ENCODE results near the gene RNF112. TPM values are rescaled to one million over a fixed set of nuclear protein-coding genes. Genes with fewer than 3 reads are reported as not detected.

The RNF112 gene
- polyA plus RNA-seq, 3 donors = 0.57 TPM; not detected in 2

DNA sequence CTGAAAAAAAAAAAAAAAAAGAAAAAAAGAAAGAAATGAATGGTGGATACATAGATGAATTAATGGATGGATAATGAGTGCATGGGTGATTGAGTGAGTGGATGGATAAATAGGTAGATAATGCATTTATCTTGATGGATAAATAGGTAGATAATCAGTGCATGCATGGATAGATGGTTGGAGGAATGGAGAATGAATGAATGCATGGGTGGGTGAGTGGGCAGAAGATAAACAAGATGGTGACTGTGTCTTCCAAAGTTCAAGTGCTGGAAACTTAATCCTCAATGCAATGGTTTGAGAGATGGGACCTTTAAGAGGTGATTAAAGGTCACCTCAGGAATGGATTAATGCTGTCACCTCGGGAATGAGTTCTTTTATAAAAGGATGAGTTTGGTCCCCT lies 6.8 kb upstream of the RNF112 start:
- no peaks in the 10 kb centered on the region for H3K79me2 ChIP-seq (ENCODE audit: insufficient read depth, low read length)
- no peaks in the 10 kb centered on the region for H3K9me3 Mint-ChIP-seq
- H3K27ac ChIP-seq (ENCODE audit: low read depth in 1 of 2, low read length in 2 of 2) = no peak overlapping the region
- intact Hi-C loops (cut with micrococcal nuclease) = loop anchor here in 1 of 2 donors (5.0 kb wide), 1 partner anchor 37 kb away; no protein-coding TSS in a partner anchor
- H3K36me3 Mint-ChIP-seq = no peaks in the 10 kb centered on the region
- H3K27ac Mint-ChIP-seq = no peak overlapping the region
- TF ChIP-seq, protein P1, sequence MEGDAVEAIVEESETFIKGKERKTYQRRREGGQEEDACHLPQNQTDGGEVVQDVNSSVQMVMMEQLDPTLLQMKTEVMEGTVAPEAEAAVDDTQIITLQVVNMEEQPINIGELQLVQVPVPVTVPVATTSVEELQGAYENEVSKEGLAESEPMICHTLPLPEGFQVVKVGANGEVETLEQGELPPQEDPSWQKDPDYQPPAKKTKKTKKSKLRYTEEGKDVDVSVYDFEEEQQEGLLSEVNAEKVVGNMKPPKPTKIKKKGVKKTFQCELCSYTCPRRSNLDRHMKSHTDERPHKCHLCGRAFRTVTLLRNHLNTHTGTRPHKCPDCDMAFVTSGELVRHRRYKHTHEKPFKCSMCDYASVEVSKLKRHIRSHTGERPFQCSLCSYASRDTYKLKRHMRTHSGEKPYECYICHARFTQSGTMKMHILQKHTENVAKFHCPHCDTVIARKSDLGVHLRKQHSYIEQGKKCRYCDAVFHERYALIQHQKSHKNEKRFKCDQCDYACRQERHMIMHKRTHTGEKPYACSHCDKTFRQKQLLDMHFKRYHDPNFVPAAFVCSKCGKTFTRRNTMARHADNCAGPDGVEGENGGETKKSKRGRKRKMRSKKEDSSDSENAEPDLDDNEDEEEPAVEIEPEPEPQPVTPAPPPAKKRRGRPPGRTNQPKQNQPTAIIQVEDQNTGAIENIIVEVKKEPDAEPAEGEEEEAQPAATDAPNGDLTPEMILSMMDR (IDR thresholded peaks at IDR 0.05) = no peak
- no CpG with 5 or more reads among the region's 1 CpG for WGBS (ENCODE audit: insufficient coverage)
- H3K27me3 Mint-ChIP-seq (ENCODE audit: low read depth in 3 of 3) = peaks cover 0 to 3% (median 0%) of the 10 kb centered on the region in 3 donors
- no peaks in the 10 kb centered on the region for H3K36me3 ChIP-seq (replicated peaks in 1 of 2; ENCODE audit: control insufficient read depth in 1 of 2, insufficient read depth in 2 of 2, low read length in 2 of 2)
- no peak overlapping the region for H3K4me3 Mint-ChIP-seq
- H3K4me1 Mint-ChIP-seq = peaks cover 17% of the 10 kb centered on the region
- no peak for DNase-seq
- H3K4me2 ChIP-seq (replicated peaks; ENCODE audit: extremely low read depth, low read length, poor library complexity, severe bottlenecking) = no peak overlapping the region
- H3K9me3 ChIP-seq (replicated peaks in 1 of 2; ENCODE audit: control insufficient read depth in 1 of 2, insufficient read depth in 1 of 2, low read length in 2 of 2) = no peaks in the 10 kb centered on the region
- H2AFZ ChIP-seq (ENCODE audit: insufficient read depth, low read depth, low read length, poor library complexity, severe bottlenecking) = no peak overlapping the region
- H3K27me3 ChIP-seq (ENCODE audit: control insufficient read depth in 2 of 2, insufficient read depth in 2 of 2, low read length in 2 of 2) = no peaks in the 10 kb centered on the region
- H4K20me1 ChIP-seq (ENCODE audit: insufficient read depth, low read length) = no peaks in the 10 kb centered on the region
- H3K9ac ChIP-seq (ENCODE audit: insufficient read depth, low read length, poor library complexity, severe bottlenecking) = no peak overlapping the region
- no peak overlapping the region for H3K4me3 ChIP-seq (replicated peaks in 1 of 3; ENCODE audit: low read depth in 2 of 3, low read length in 3 of 3)
- H3K4me1 ChIP-seq (ENCODE audit: control insufficient read depth in 1 of 2, insufficient read depth in 2 of 2, low read length in 2 of 2) = peaks cover 15 to 16% of the 10 kb centered on the region in 2 donors

DNA sequence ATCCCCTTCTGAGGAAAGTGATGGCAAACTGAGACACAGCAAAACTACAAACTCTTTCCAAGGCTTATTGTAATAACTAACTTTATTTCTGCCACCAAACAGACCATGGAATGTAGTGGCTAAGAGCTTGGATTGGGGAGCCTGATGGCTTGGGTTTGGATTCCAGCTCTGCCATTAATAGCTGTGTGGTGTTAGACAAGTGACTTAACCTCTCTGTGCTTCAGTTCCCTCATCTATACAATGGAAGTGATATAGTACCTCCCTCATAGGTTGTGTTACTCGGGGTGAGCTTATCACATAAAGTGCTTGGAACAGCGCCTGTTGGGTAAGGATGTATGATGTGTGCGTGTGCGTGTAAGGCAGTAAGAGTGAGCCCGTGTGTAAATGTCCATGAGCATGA lies 5.9 kb upstream of the RNF112 start:
- Histone ChIP-seq H3K27ac (ENCODE audit: low read depth in 1 of 2, low read length in 2 of 2) (no peak overlapping the region), H3K36me3 (replicated peaks in 1 of 2; ENCODE audit: control insufficient read depth in 1 of 2, insufficient read depth in 2 of 2, low read length in 2 of 2) (no peaks in the 10 kb centered on the region), H3K4me3 (replicated peaks in 1 of 3; ENCODE audit: low read depth in 2 of 3, low read length in 3 of 3) (no peak overlapping the region), H3K9me3 (replicated peaks in 1 of 2; ENCODE audit: control insufficient read depth in 1 of 2, insufficient read depth in 1 of 2, low read length in 2 of 2) (no peaks in the 10 kb centered on the region), H2AFZ (ENCODE audit: insufficient read depth, low read depth, low read length, poor library complexity, severe bottlenecking) (no peak overlapping the region), H3K4me1 (ENCODE audit: control insufficient read depth in 1 of 2, insufficient read depth in 2 of 2, low read length in 2 of 2) (peaks cover 6 to 8% of the 10 kb centered on the region in 2 donors), H3K79me2 (ENCODE audit: insufficient read depth, low read length) (no peaks in the 10 kb centered on the region), H3K27me3 (ENCODE audit: control insufficient read depth in 2 of 2, insufficient read depth in 2 of 2, low read length in 2 of 2) (no peaks in the 10 kb centered on the region), H3K9ac (ENCODE audit: insufficient read depth, low read length, poor library complexity, severe bottlenecking) (no peak overlapping the region), H4K20me1 (ENCODE audit: insufficient read depth, low read length) (no peaks in the 10 kb centered on the region), H3K4me2 (replicated peaks; ENCODE audit: extremely low read depth, low read length, poor library complexity, severe bottlenecking) (no peak overlapping the region)
- Mint-ChIP-seq H3K27me3 (ENCODE audit: low read depth in 3 of 3) (peaks cover 0 to 4% (median 0%) of the 10 kb centered on the region in 3 donors), H3K27ac (no peak overlapping the region), H3K4me1 (peaks cover 9% of the 10 kb centered on the region), H3K36me3 (no peaks in the 10 kb centered on the region), H3K9me3 (no peaks in the 10 kb centered on the region), H3K4me3 (no peak overlapping the region)
- WGBS (ENCODE audit: insufficient coverage) = 100% methylated on average over 4 of the region's 5 CpGs
- TF ChIP-seq, protein P1 (IDR thresholded peaks at IDR 0.05) = no peak
- intact Hi-C loops (cut with micrococcal nuclease) = loop anchor here in 1 of 2 donors (5.0 kb wide), 1 partner anchor 37 kb away; no protein-coding TSS in a partner anchor
- DNase-seq = no peak
